Gastroesophageal sphincter (tissue), 4 donors: Measurements from ENCODE around the gene ITGAX. TPM values are rescaled to one million over a fixed set of nuclear protein-coding genes. Genes with fewer than 3 reads are reported as not detected.

Experiments used
- ATAC-seq: fragments of 150-250 bp; one replicate; pipeline ENCODE4 v1.9.1; 2016; ENCODE audit warnings: mild to moderate bottlenecking, moderate library complexity
- H3K27ac ChIP-seq, 4 donors: fragments of 200-600 bp; sonication (generic) in 3 of 4; 1 replicate in 3 of 4; 2 replicates in 1 of 4; pipeline ENCODE4 v1.5.1; 2016 to 2019
- H3K27me3 ChIP-seq: fragments of 200-600 bp; sonication (generic); one replicate; pipeline ENCODE4 v1.5.1; 2019
- H3K36me3 ChIP-seq, 2 donors: fragments of 200-600 bp; sonication (generic); one replicate each; pipeline ENCODE4 v1.5.1; 2019; ENCODE audit warnings: control low read depth in 1 of 2
- H3K4me1 ChIP-seq, 3 donors: fragments of 200-600 bp; sonication (generic); 1 replicate in 2 of 3; 2 replicates in 1 of 3; pipeline ENCODE4 v1.5.1; 2016 to 2019; ENCODE audit warnings: control low read depth in 2 of 3
- H3K4me3 ChIP-seq, 2 donors: fragments of 200-600 bp; sonication (generic); one replicate each; pipeline ENCODE4 v1.5.1; 2019; ENCODE audit warnings: mild to moderate bottlenecking in 1 of 2, moderate library complexity in 1 of 2
- H3K9me3 ChIP-seq, 3 donors: fragments of 200-600 bp; sonication (generic); one replicate each; pipeline ENCODE4 v1.5.1; 2017 to 2019; ENCODE audit warnings: control low read depth in 2 of 3
- CTCF ChIP-seq, 4 experiments: fragments of 200-600 bp in 2 of 4; fragments of 450-650 bp in 2 of 4; sonication (generic) in 1 of 4; IDR thresholded peaks; one replicate each; pipeline ENCODE4 v1.5.1; 2017 to 2019; ENCODE audit warnings: antibody characterized with exemption in 4 of 4, mild to moderate bottlenecking in 2 of 4, moderate library complexity in 2 of 4
- EP300 ChIP-seq: sonication (generic); formaldehyde crosslinking; IDR thresholded peaks from one replicate; pipeline ENCODE4 v1.6.1; 2017; ENCODE audit warnings: antibody characterized with exemption, mild to moderate bottlenecking
- POLR2A ChIP-seq, 2 donors: fragments of 450-650 bp; IDR thresholded peaks; one replicate each; pipeline ENCODE4 v1.6.1; 2017; ENCODE audit warnings: antibody characterized with exemption in 2 of 2, mild to moderate bottlenecking in 2 of 2, moderate library complexity in 1 of 2
- POLR2AphosphoS5 ChIP-seq: sonication (generic); formaldehyde crosslinking; IDR thresholded peaks from one replicate; pipeline ENCODE4 v1.6.1; 2017; ENCODE audit warnings: antibody characterized with exemption
- WGBS, 2 donors: methylation state at CpG; one replicate each; pipeline ENCODE4 v1.1.5; 2018; ENCODE audit warnings: low coverage in 1 of 2; 5-methylcytosine and 5-hydroxymethylcytosine counted together
- total RNA-seq, 4 donors: library from RNA; depleted of rRNA; stranded (reverse); fragments of >200 nt; gene quantifications; one replicate each; pipeline ENCODE4 v1.1.0, GENCODE V29; 2016

ITGAX gene
- total RNA-seq, 4 donors from 2014 or later: 1.2 to 7.5 (median 2.4) TPM

GRCh38 chr16:31352376-31353115, 2.4 kb upstream of the ITGAX start:
- 80 to 84% methylated on average over 9 of the region's 22 CpGs for WGBS, 2 donors
- ATAC-seq: no peak
- Histone ChIP-seq H3K9me3 (no peaks in the 10 kb centered on the region), H3K4me3 (no peak overlapping the region), H3K36me3 (no peaks in the 10 kb centered on the region), H3K27me3 (peaks cover 53% of the 10 kb centered on the region), H3K4me1 (no peaks in the 10 kb centered on the region), H3K27ac (peak overlapping the region in 1 of 4 donors; percentile 45)
- TF ChIP-seq POLR2A (IDR thresholded peaks at IDR 0.05) (no peak), POLR2AphosphoS5 (no peak), EP300 (no peak), CTCF (IDR thresholded peaks at IDR 0.05) (no peak)

- no peak overlapping the region for H3K4me3 ChIP-seq
- no peaks in the 10 kb centered on the region for H3K36me3 ChIP-seq
- 58 to 67% methylated on average over 5 to 6 of the region's 14 CpGs for WGBS, 2 donors
- no peaks in the 10 kb centered on the region for H3K4me1 ChIP-seq
- peaks cover 43% of the 10 kb centered on the region for H3K27me3 ChIP-seq
- TF ChIP-seq POLR2AphosphoS5 (no peak), EP300 (no peak)
- no peaks in the 10 kb centered on the region for H3K9me3 ChIP-seq
- peak overlapping the region in 1 of 4 donors; percentile 21 for H3K27ac ChIP-seq
- no peak for ATAC-seq
These were observed 590 bp downstream of the ITGAX start for GRCh38 chr16:31355431-31356100.

- H3K9me3 ChIP-seq: no peaks in the 10 kb centered on the region
- no peaks in the 10 kb centered on the region for H3K36me3 ChIP-seq
- H3K4me1 ChIP-seq: no peaks in the 10 kb centered on the region
- H3K27ac ChIP-seq: no peak overlapping the region
- ATAC-seq: no peak
- 70% methylated on average over 7 of the region's 28 CpGs; no CpG with 5 or more reads in 1 of the 2 donors for WGBS, 2 donors
- TF ChIP-seq EP300 (no peak), POLR2A (IDR thresholded peaks at IDR 0.05) (no peak), POLR2AphosphoS5 (no peak), CTCF (IDR thresholded peaks at IDR 0.05) (no peak)
- peaks cover 40% of the 10 kb centered on the region for H3K27me3 ChIP-seq
- no peak overlapping the region for H3K4me3 ChIP-seq
These were observed 1.8 kb downstream of the ITGAX start for GRCh38 chr16:31356566-31357323.

GRCh38 chr16:31357324-31358109, 2.5 kb downstream of the ITGAX start:
- no peaks in the 10 kb centered on the region for H3K36me3 ChIP-seq
- H3K27ac ChIP-seq: no peak overlapping the region
- H3K4me1 ChIP-seq: no peaks in the 10 kb centered on the region
- H3K9me3 ChIP-seq: no peaks in the 10 kb centered on the region
- 49 to 51% methylated on average over 5 to 13 of the region's 18 CpGs for WGBS, 2 donors
- no peak for ATAC-seq
- H3K4me3 ChIP-seq: no peak overlapping the region
- peaks cover 41% of the 10 kb centered on the region for H3K27me3 ChIP-seq
- TF ChIP-seq CTCF (IDR thresholded peaks at IDR 0.05) (no peak), POLR2AphosphoS5 (no peak), POLR2A (IDR thresholded peaks at IDR 0.05) (no peak), EP300 (no peak)

- 90% methylated on average over 7 of the region's 7 CpGs; no CpG with 5 or more reads in 1 of the 2 donors for WGBS, 2 donors
- Histone ChIP-seq H3K9me3 (no peaks in the 10 kb centered on the region), H3K27me3 (peaks cover 50% of the 10 kb centered on the region), H3K4me1 (no peaks in the 10 kb centered on the region), H3K4me3 (no peak overlapping the region), H3K36me3 (no peaks in the 10 kb centered on the region), H3K27ac (no peak overlapping the region)
- TF ChIP-seq POLR2A (IDR thresholded peaks at IDR 0.05) (no peak), POLR2AphosphoS5 (no peak), EP300 (no peak), CTCF (IDR thresholded peaks at IDR 0.05) (no peak)
- ATAC-seq: no peak
These were observed 5.3 kb downstream of the ITGAX start for GRCh38 chr16:31360251-31360650.
